GM13977 (cell line): ENCODE measurements around the gene AAR2.

Source experiments
- DNase-seq: peaks from one replicate; pipeline ENCODE4 v3.0.0; 2012; ENCODE audit warnings: low spot score
- in situ Hi-C: fragments of 300-500 bp; cut with MboI; formaldehyde crosslinking; loops from one replicate; pipeline ENCODE4 v1.12.0; 2022; ENCODE audit warnings: low sequenced_read_pairs, low pct_unique_long_range_greater_than_20kb, mixed read lengths, inconsistent platforms; ENCODE audit not compliant: unreplicated experiment
- TF ChIP-seq, protein P1 (sequence below): IDR thresholded peaks from 2 replicates; pipeline ENCODE4 v1.5.1; 2012; ENCODE audit warnings: mild to moderate bottlenecking, control low read depth; ENCODE audit not compliant: insufficient read depth; ENCODE audit errors: extremely low read depth, missing control alignments

The AAR2 gene

GRCh38 chr20:36201198-36201597 lies 35.1 kb upstream of the AAR2 start:
- in situ Hi-C loops, result loop anchor here (25.0 kb wide), 1 partner anchor 236 kb away; no protein-coding TSS in a partner anchor
- no peak for DNase-seq
- TF ChIP-seq, protein P1, sequence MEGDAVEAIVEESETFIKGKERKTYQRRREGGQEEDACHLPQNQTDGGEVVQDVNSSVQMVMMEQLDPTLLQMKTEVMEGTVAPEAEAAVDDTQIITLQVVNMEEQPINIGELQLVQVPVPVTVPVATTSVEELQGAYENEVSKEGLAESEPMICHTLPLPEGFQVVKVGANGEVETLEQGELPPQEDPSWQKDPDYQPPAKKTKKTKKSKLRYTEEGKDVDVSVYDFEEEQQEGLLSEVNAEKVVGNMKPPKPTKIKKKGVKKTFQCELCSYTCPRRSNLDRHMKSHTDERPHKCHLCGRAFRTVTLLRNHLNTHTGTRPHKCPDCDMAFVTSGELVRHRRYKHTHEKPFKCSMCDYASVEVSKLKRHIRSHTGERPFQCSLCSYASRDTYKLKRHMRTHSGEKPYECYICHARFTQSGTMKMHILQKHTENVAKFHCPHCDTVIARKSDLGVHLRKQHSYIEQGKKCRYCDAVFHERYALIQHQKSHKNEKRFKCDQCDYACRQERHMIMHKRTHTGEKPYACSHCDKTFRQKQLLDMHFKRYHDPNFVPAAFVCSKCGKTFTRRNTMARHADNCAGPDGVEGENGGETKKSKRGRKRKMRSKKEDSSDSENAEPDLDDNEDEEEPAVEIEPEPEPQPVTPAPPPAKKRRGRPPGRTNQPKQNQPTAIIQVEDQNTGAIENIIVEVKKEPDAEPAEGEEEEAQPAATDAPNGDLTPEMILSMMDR, result no peak

DNA sequence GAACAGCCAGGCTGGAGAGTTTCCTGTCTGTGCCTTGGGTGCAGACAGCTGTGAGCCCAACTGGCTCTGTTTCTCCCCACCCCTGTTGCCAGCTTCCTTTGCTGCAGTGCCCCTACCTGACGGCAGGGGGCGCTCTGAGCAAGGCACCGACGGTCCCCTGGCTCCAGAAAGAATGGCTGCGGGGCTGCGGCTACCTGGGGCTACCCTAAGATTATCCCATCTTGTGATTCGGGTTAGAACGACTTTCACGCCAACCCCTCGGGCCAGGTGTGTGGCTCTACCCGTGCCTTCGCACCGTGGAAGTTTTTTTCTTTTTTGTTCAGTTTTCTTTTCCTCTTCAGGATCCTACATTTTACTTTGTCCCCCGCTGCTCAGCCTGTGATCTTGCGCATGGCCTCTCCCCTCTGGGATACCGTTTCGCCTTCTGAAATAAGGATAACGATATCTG lies 33.4 kb upstream of the AAR2 start:
- in situ Hi-C loops, result loop anchor here (25.0 kb wide), 1 partner anchor 234 kb away; no protein-coding TSS in a partner anchor
- peak; percentile 87 for DNase-seq
- TF ChIP-seq, protein P1, result peak; percentile 100

GRCh38 chr20:36203861-36204260 lies 32.4 kb upstream of the AAR2 start:
- in situ Hi-C loops, result loop anchor here (25.0 kb wide), 1 partner anchor 233 kb away; no protein-coding TSS in a partner anchor
- TF ChIP-seq, protein P1, result no peak
- no peak for DNase-seq

- DNase-seq, result no peak
- TF ChIP-seq, protein P1, result no peak
- in situ Hi-C loops, result loop anchor here (25.0 kb wide), 1 partner anchor 232 kb away; no protein-coding TSS in a partner anchor
Observed at GRCh38 chr20:36205026-36205425, 31.3 kb upstream of the AAR2 start.

DNA sequence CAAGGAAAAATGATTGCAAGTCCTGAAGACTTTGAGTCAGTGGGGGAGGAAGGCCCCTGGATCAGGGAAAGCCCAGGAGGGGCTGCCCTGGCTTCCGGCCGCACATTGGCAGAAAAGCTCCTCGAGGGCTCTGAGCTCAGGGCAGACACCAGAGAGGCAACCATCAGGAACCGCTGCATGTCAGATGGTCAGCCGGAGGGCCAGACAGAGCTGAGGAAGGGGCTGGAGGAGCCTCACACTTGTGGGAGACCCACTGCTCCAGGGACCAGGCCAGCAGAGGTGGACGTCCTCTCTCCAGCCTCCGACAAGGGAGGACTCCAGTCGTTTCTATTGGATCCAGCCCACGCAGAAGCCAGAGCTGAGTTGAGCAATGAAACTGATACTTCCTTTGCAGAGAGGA lies 30.2 kb upstream of the AAR2 start:
- in situ Hi-C loops, result loop anchor here (25.0 kb wide), 1 partner anchor 231 kb away; no protein-coding TSS in a partner anchor
- DNase-seq, result no peak
- TF ChIP-seq, protein P1, result no peak

GRCh38 chr20:36206641-36207040 lies 29.6 kb upstream of the AAR2 start:
- in situ Hi-C loops, result loop anchor here (25.0 kb wide), 1 partner anchor 231 kb away; no protein-coding TSS in a partner anchor
- TF ChIP-seq, protein P1, result no peak
- no peak for DNase-seq

DNA sequence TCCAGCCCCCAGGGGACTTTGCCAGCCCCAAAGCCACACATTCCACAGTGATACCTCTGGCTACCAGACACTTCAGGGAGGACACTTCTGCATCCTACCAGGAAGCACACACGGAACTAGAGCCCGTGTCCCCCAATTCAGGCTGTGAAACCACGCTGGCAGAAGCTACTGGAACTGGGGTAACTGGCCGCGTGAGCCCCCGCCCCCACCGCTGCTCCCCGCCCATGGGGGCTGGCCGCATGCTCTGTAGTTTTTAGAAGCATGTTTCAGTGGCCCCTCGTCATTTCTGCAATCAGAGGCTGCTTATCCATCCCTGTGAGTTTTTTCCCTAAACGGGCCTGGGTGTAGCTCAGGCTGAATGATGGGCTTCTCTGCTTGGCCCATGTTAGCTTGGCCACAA lies 28.7 kb upstream of the AAR2 start:
- no peak for DNase-seq
- in situ Hi-C loops, result loop anchor here (25.0 kb wide), 1 partner anchor 230 kb away; no protein-coding TSS in a partner anchor
- TF ChIP-seq, protein P1, result no peak
